Stimulated activated CD4-positive, alpha-beta T cell treated with anti-CD3 and anti-CD28 coated beads, Interleukin-2, amount 100 ng/mL, for 4 hours (primary cell): ENCODE results near the gene SSU72.
"Not testable (repeated sequence)": the region's sequence is repeated elsewhere in the genome, so short reads cannot be mapped to it uniquely, and the experiment has no call there.

ENCODE experiments used
- DNase-seq: peaks from one replicate; pipeline ENCODE4 v3.0.0-alpha.2; 2020; ENCODE audit warnings: low read depth

Gene SSU72

GRCh38 chr1:1504777-1505365, 69.8 kb downstream of the SSU72 start:
- peak; percentile 32 for DNase-seq

- not testable (repeated sequence) for DNase-seq
Measured at GRCh38 chr1:1495461-1495975, 79.1 kb downstream of the SSU72 start.

GRCh38 chr1:1494311-1494710, 80.4 kb downstream of the SSU72 start:
- not testable (repeated sequence) for DNase-seq
